SU-DHL-6 (cell line): Measurements from ENCODE around the gene DPM3.

Source experiments
- H2AFZ ChIP-seq: fragments of 200-600 bp; sonication (generic); 2 replicates; pipeline ENCODE4 v1.6.1; 2014; ENCODE audit warnings: low read depth, mild to moderate bottlenecking, moderate library complexity, mixed read lengths, antibody characterized with exemption, low read length; ENCODE audit not compliant: severe bottlenecking
- H3F3A ChIP-seq: fragments of 200-600 bp; shearing (Covaris generic); 2 replicates; pipeline ENCODE4 v1.6.0; 2016; ENCODE audit warnings: antibody characterized with exemption, mild to moderate bottlenecking; ENCODE audit not compliant: insufficient read depth
- H3K27ac ChIP-seq: fragments of 200-600 bp; sonication (generic); 2 replicates; pipeline ENCODE4 v1.5.1; 2016; ENCODE audit warnings: low read depth, mild to moderate bottlenecking, low read length, moderate library complexity, mixed read lengths
- H3K27me3 ChIP-seq: fragments of 200-600 bp; sonication (generic), shearing (Covaris generic); 2 replicates; pipeline ENCODE4 v1.6.0; 2014; ENCODE audit warnings: mild to moderate bottlenecking, low read length
- H3K36me3 ChIP-seq: fragments of 200-600 bp; sonication (generic); 2 replicates; pipeline ENCODE4 v1.6.1; 2014; ENCODE audit warnings: mild to moderate bottlenecking, low read length, mixed read lengths
- H3K4me2 ChIP-seq: fragments of 300-600, 200-600 bp; shearing (Covaris generic), sonication (generic); 2 replicates; pipeline ENCODE4 v1.6.0; 2014; ENCODE audit warnings: low read length, low read depth, mild to moderate bottlenecking; ENCODE audit not compliant: poor library complexity, severe bottlenecking
- H3K4me3 ChIP-seq: fragments of 200-600 bp; sonication (generic); 2 replicates; pipeline ENCODE4 v1.5.1; 2014; ENCODE audit warnings: antibody characterized with exemption, low read length, mild to moderate bottlenecking, mixed read lengths; ENCODE audit not compliant: insufficient read depth, poor library complexity, severe bottlenecking
- H3K79me2 ChIP-seq: fragments of 200-600 bp; sonication (generic); 2 replicates; pipeline ENCODE4 v1.6.1; 2014; ENCODE audit warnings: mild to moderate bottlenecking, low read length, moderate library complexity; ENCODE audit not compliant: insufficient read depth
- H3K9ac ChIP-seq: fragments of 200-600 bp; sonication (generic); 2 replicates; pipeline ENCODE4 v1.7.0; 2014; ENCODE audit warnings: mild to moderate bottlenecking, low read length
- H3K9me2 ChIP-seq: fragments of 200-600 bp; sonication (generic); replicated peaks from 2 replicates; pipeline ENCODE4 v1.6.1; 2014; ENCODE audit warnings: low read length; ENCODE audit not compliant: insufficient read depth
- H3K9me3 ChIP-seq: fragments of 200-600 bp; sonication (generic); 2 replicates; pipeline ENCODE4 v1.6.1; 2014; ENCODE audit warnings: low read length, mixed read lengths; ENCODE audit not compliant: insufficient read depth
- H4K20me1 ChIP-seq: fragments of 200-600 bp; sonication (generic); 2 replicates; pipeline ENCODE4 v1.6.1; 2014; ENCODE audit warnings: low read depth, mild to moderate bottlenecking, antibody characterized with exemption, low read length, moderate library complexity, mixed read lengths
- CTCF ChIP-seq: fragments of 200-600 bp; sonication (generic); IDR thresholded peaks from one replicate; pipeline ENCODE4 v1.5.1; 2017; ENCODE audit warnings: antibody characterized with exemption, mild to moderate bottlenecking, low read length, moderate library complexity; ENCODE audit not compliant: insufficient read depth, poor library complexity, severe bottlenecking
- EZH2phosphoT487 ChIP-seq: fragments of 200-600 bp; sonication (generic), shearing (Covaris generic); conservative IDR thresholded peaks from 2 replicates; pipeline ENCODE4 v1.6.1; 2018; ENCODE audit warnings: mild to moderate bottlenecking, antibody characterized with exemption, low read length, moderate library complexity, mixed read lengths

The DPM3 gene

GRCh38 chr1:155092641-155093040, 47.7 kb downstream of the DPM3 start:
- Histone ChIP-seq H3K36me3 (no peaks in the 10 kb centered on the region), H3K27me3 (no peaks in the 10 kb centered on the region), H3K27ac (no peak overlapping the region), H3K9ac (no peak overlapping the region), H4K20me1 (no peaks in the 10 kb centered on the region), H3K9me2 (no peaks in the 10 kb centered on the region), H3K4me3 (no peak overlapping the region), H3K79me2 (no peaks in the 10 kb centered on the region), H3K9me3 (no peaks in the 10 kb centered on the region), H2AFZ (no peak overlapping the region), H3K4me2 (no peak overlapping the region), H3F3A (no peaks in the 10 kb centered on the region)
- TF ChIP-seq EZH2phosphoT487 (no peak), CTCF (no peak)

- Histone ChIP-seq H3K4me2 (no peak overlapping the region), H3K4me3 (no peak overlapping the region), H3K9ac (no peak overlapping the region), H3K27ac (no peak overlapping the region), H2AFZ (no peak overlapping the region), H3F3A (no peaks in the 10 kb centered on the region), H3K9me3 (no peaks in the 10 kb centered on the region), H3K36me3 (no peaks in the 10 kb centered on the region), H3K27me3 (no peaks in the 10 kb centered on the region), H4K20me1 (no peaks in the 10 kb centered on the region), H3K9me2 (no peaks in the 10 kb centered on the region), H3K79me2 (no peaks in the 10 kb centered on the region)
- TF ChIP-seq EZH2phosphoT487 (no peak), CTCF (no peak)
Measured at GRCh38 chr1:155092131-155092530, 48.2 kb downstream of the DPM3 start.

- H3K79me2 ChIP-seq: no peaks in the 10 kb centered on the region
- H3F3A ChIP-seq: no peaks in the 10 kb centered on the region
- H3K4me2 ChIP-seq: peak overlapping the region; percentile 27
- no peak overlapping the region for H3K4me3 ChIP-seq
- H4K20me1 ChIP-seq: no peaks in the 10 kb centered on the region
- peak overlapping the region; percentile 17; the same call in 1 of the 2 replicates for H3K9ac ChIP-seq
- H3K9me2 ChIP-seq: no peaks in the 10 kb centered on the region
- no peaks in the 10 kb centered on the region for H3K36me3 ChIP-seq
- peak overlapping the region; percentile 94 for H2AFZ ChIP-seq
- H3K9me3 ChIP-seq: no peaks in the 10 kb centered on the region
- TF ChIP-seq CTCF: peak; percentile 84
- no peak for TF ChIP-seq EZH2phosphoT487
- H3K27ac ChIP-seq: no peak overlapping the region
- H3K27me3 ChIP-seq: no peaks in the 10 kb centered on the region
Measured at GRCh38 chr1:155091071-155092051, 49.0 kb downstream of the DPM3 start.
